T-helper 1 cell treated with Interleukin-12 subunit alpha and Interleukin-12 subunit beta and Interleukin-4 antibody, amounts not matched to agents 30 μg/mL and 1 μg/mL, for 36 hours (primary cell): ENCODE data around the gene RAB27B.
"Not testable (repeated sequence)": the region's sequence is repeated elsewhere in the genome, so short reads cannot be mapped to it uniquely, and the experiment has no call there.

ENCODE experiments used
- H3K27ac Mint-ChIP-seq: one replicate; pipeline ENCODE4 v1.8.0; 2021; ENCODE audit warnings: mild to moderate bottlenecking, mixed read lengths
- H3K27me3 Mint-ChIP-seq: one replicate; pipeline ENCODE4 v1.8.0; 2021; ENCODE audit warnings: low read depth, mixed read lengths
- H3K36me3 Mint-ChIP-seq: one replicate; pipeline ENCODE4 v1.8.0; 2021; ENCODE audit warnings: low read depth, mixed read lengths
- H3K4me1 Mint-ChIP-seq: one replicate; pipeline ENCODE4 v1.8.0; 2021; ENCODE audit warnings: low read depth, mixed read lengths
- H3K4me3 Mint-ChIP-seq: one replicate; pipeline ENCODE4 v1.8.0; 2021; ENCODE audit warnings: mild to moderate bottlenecking, moderate library complexity, mixed read lengths
- H3K9me3 Mint-ChIP-seq: one replicate; pipeline ENCODE4 v1.8.0; 2021; ENCODE audit warnings: mixed read lengths

The RAB27B gene

GRCh38 chr18:54830260-54830659, 2.0 kb downstream of the RAB27B start:
- H3K27me3 Mint-ChIP-seq, result peaks cover 45% of the 10 kb centered on the region
- H3K4me1 Mint-ChIP-seq, result peaks cover 12% of the 10 kb centered on the region
- no peak overlapping the region for H3K4me3 Mint-ChIP-seq
- H3K9me3 Mint-ChIP-seq, result peaks cover 9% of the 10 kb centered on the region
- peaks cover 2% of the 10 kb centered on the region for H3K36me3 Mint-ChIP-seq
- no peak overlapping the region for H3K27ac Mint-ChIP-seq

- Mint-ChIP-seq H3K4me1 (peaks cover 15% of the 10 kb centered on the region), H3K4me3 (no peak overlapping the region), H3K27ac (no peak overlapping the region), H3K9me3 (peaks cover 9% of the 10 kb centered on the region), H3K36me3 (peaks cover 2% of the 10 kb centered on the region), H3K27me3 (peaks cover 46% of the 10 kb centered on the region)
These were observed 2.6 kb downstream of the RAB27B start for GRCh38 chr18:54830866-54831265.

GRCh38 chr18:54835944-54836343, 7.7 kb downstream of the RAB27B start:
- Mint-ChIP-seq H3K4me1 (peaks cover 8% of the 10 kb centered on the region), H3K27ac (no peak overlapping the region), H3K4me3 (no peak overlapping the region)

GRCh38 chr18:54843314-54843713, 15.0 kb downstream of the RAB27B start:
- Mint-ChIP-seq H3K9me3 (no peaks in the 10 kb centered on the region), H3K27ac (no peak overlapping the region), H3K27me3 (no peaks in the 10 kb centered on the region), H3K4me1 (no peaks in the 10 kb centered on the region), H3K4me3 (no peak overlapping the region), H3K36me3 (no peaks in the 10 kb centered on the region)

More at GRCh38 chr18:54835944-54836343, 7.7 kb downstream of the RAB27B start:
- Mint-ChIP-seq H3K36me3 (peaks cover 2% of the 10 kb centered on the region), H3K9me3 (peaks cover 9% of the 10 kb centered on the region), H3K27me3 (peaks cover 29% of the 10 kb centered on the region)

- H3K36me3 Mint-ChIP-seq, result no peaks in the 10 kb centered on the region
- no peak overlapping the region for H3K27ac Mint-ChIP-seq
- H3K4me3 Mint-ChIP-seq, result no peak overlapping the region
- no peaks in the 10 kb centered on the region for H3K9me3 Mint-ChIP-seq
- no peaks in the 10 kb centered on the region for H3K4me1 Mint-ChIP-seq
- no peaks in the 10 kb centered on the region for H3K27me3 Mint-ChIP-seq
These were observed 17.5 kb downstream of the RAB27B start for GRCh38 chr18:54845787-54846186.

GRCh38 chr18:54848121-54848520, 19.8 kb downstream of the RAB27B start:
- no peak overlapping the region for H3K27ac Mint-ChIP-seq
- H3K4me3 Mint-ChIP-seq, result no peak overlapping the region
- H3K9me3 Mint-ChIP-seq, result no peaks in the 10 kb centered on the region
- H3K36me3 Mint-ChIP-seq, result no peaks in the 10 kb centered on the region
- H3K4me1 Mint-ChIP-seq, result peaks cover 8% of the 10 kb centered on the region
- no peaks in the 10 kb centered on the region for H3K27me3 Mint-ChIP-seq

GRCh38 chr18:54849683-54850082, 21.4 kb downstream of the RAB27B start:
- H3K4me1 Mint-ChIP-seq, result peaks cover 9% of the 10 kb centered on the region
- H3K9me3 Mint-ChIP-seq, result no peaks in the 10 kb centered on the region
- H3K27ac Mint-ChIP-seq, result no peak overlapping the region
- H3K27me3 Mint-ChIP-seq, result no peaks in the 10 kb centered on the region
- H3K4me3 Mint-ChIP-seq, result no peak overlapping the region
- H3K36me3 Mint-ChIP-seq, result no peaks in the 10 kb centered on the region

GRCh38 chr18:54850598-54850997, 22.3 kb downstream of the RAB27B start:
- peaks cover 9% of the 10 kb centered on the region for H3K4me1 Mint-ChIP-seq
- no peaks in the 10 kb centered on the region for H3K36me3 Mint-ChIP-seq
- H3K4me3 Mint-ChIP-seq, result no peak overlapping the region
- no peaks in the 10 kb centered on the region for H3K27me3 Mint-ChIP-seq
- no peak overlapping the region for H3K27ac Mint-ChIP-seq
- H3K9me3 Mint-ChIP-seq, result no peaks in the 10 kb centered on the region

- Mint-ChIP-seq H3K9me3 (no peaks in the 10 kb centered on the region), H3K4me1 (peaks cover 9% of the 10 kb centered on the region), H3K36me3 (no peaks in the 10 kb centered on the region), H3K27me3 (no peaks in the 10 kb centered on the region), H3K4me3 (no peak overlapping the region), H3K27ac (peak overlapping the region; percentile 23)
These were observed 24.8 kb downstream of the RAB27B start for GRCh38 chr18:54852780-54853675.

- H3K27me3 Mint-ChIP-seq, H3K36me3 Mint-ChIP-seq, H3K27ac Mint-ChIP-seq, H3K9me3 Mint-ChIP-seq, H3K4me1 Mint-ChIP-seq, H3K4me3 Mint-ChIP-seq: not testable (repeated sequence)
These were observed 26.8 kb downstream of the RAB27B start for GRCh38 chr18:54855050-54855449.

- Mint-ChIP-seq H3K27ac (no peak overlapping the region), H3K36me3 (no peaks in the 10 kb centered on the region), H3K4me3 (no peak overlapping the region), H3K9me3 (no peaks in the 10 kb centered on the region), H3K4me1 (peaks cover 9% of the 10 kb centered on the region), H3K27me3 (no peaks in the 10 kb centered on the region)
These were observed 27.9 kb downstream of the RAB27B start for GRCh38 chr18:54856105-54856646.

- no peak overlapping the region for H3K4me3 Mint-ChIP-seq
These were observed 29.2 kb downstream of the RAB27B start for GRCh38 chr18:54857499-54857898.

GRCh38 chr18:54859667-54860421, 31.6 kb downstream of the RAB27B start:
- no peaks in the 10 kb centered on the region for H3K9me3 Mint-ChIP-seq
- H3K36me3 Mint-ChIP-seq, result no peaks in the 10 kb centered on the region
- no peaks in the 10 kb centered on the region for H3K4me1 Mint-ChIP-seq
- H3K27me3 Mint-ChIP-seq, result no peaks in the 10 kb centered on the region
- no peak overlapping the region for H3K27ac Mint-ChIP-seq
- H3K4me3 Mint-ChIP-seq, result no peak overlapping the region

More at GRCh38 chr18:54857499-54857898, 29.2 kb downstream of the RAB27B start:
- Mint-ChIP-seq H3K36me3 (no peaks in the 10 kb centered on the region), H3K4me1 (peaks cover 7% of the 10 kb centered on the region), H3K27me3 (no peaks in the 10 kb centered on the region), H3K9me3 (no peaks in the 10 kb centered on the region), H3K27ac (no peak overlapping the region)

GRCh38 chr18:54860941-54861340, 32.7 kb downstream of the RAB27B start:
- Mint-ChIP-seq H3K36me3 (no peaks in the 10 kb centered on the region), H3K4me1 (no peaks in the 10 kb centered on the region)

GRCh38 chr18:54867131-54867530, 38.9 kb downstream of the RAB27B start:
- no peaks in the 10 kb centered on the region for H3K27me3 Mint-ChIP-seq
- H3K27ac Mint-ChIP-seq, result no peak overlapping the region
- no peaks in the 10 kb centered on the region for H3K36me3 Mint-ChIP-seq
- no peaks in the 10 kb centered on the region for H3K4me1 Mint-ChIP-seq
- no peaks in the 10 kb centered on the region for H3K9me3 Mint-ChIP-seq
- H3K4me3 Mint-ChIP-seq, result no peak overlapping the region

More at GRCh38 chr18:54860941-54861340, 32.7 kb downstream of the RAB27B start:
- Mint-ChIP-seq H3K27ac (no peak overlapping the region), H3K9me3 (no peaks in the 10 kb centered on the region), H3K4me3 (no peak overlapping the region), H3K27me3 (no peaks in the 10 kb centered on the region)
